Fibroblast of the aortic adventitia (primary cell): ENCODE results near the gene ACMSD. TPM values are rescaled to one million over a fixed set of nuclear protein-coding genes. Genes with fewer than 3 reads are reported as not detected.
A peak's percentile ranks its signal among the peaks of the same experiment; 100 is the strongest.
"Not testable (repeated sequence)": the region's sequence is repeated elsewhere in the genome, so short reads cannot be mapped to it uniquely, and the experiment has no call there.

Experiments used
- DNase-seq: peaks from one replicate; pipeline ENCODE4 v3.0.0-alpha.2; 2010; ENCODE audit warnings: low read depth
- H3K4me3 ChIP-seq: 2 replicates; pipeline ENCODE4 v1.5.1; 2011; ENCODE audit warnings: low read depth, mild to moderate bottlenecking, control low read depth, low read length, moderate library complexity
- CTCF ChIP-seq: IDR thresholded peaks from 2 replicates; pipeline ENCODE4 v1.5.1; 2011; ENCODE audit warnings: mild to moderate bottlenecking, low read length, control low read depth, inconsistent platforms; ENCODE audit not compliant: insufficient read depth
- total RNA-seq: library from RNA; depleted of rRNA; stranded (reverse); fragments of >200 nt; gene quantifications from 2 replicates; pipeline ENCODE4 v1.2.3, GENCODE V29; 2012; ENCODE audit warnings: low replicate concordance

The ACMSD gene
- total RNA-seq, 1 donor = not detected

DNA sequence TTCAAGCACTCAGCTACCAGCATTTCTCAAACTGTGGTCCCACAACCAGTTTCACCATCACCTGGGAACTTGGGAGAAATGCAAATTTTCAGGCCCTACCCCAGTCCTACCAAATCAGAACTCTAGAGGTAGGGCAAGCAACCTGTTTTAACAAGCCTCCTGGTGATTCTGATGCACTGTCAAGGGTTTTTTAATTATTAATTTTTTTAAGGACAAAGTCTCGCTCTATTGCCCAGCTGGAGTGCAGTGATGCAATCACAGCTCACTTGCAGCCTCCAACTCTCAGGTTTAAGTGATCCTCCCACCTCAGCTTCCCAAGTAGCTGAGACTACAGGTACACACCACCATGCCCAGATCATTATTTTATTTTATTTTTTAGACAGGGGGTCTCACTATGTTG is 7.8 kb downstream of the ACMSD start:
- no peak for TF ChIP-seq CTCF
- no peak overlapping the region for H3K4me3 ChIP-seq
- no peak for DNase-seq

GRCh38 chr2:134847582-134847981 is 9.2 kb downstream of the ACMSD start:
- not testable (repeated sequence) for H3K4me3 ChIP-seq, DNase-seq

GRCh38 chr2:134852518-134852917 is 14.1 kb downstream of the ACMSD start:
- no peak overlapping the region for H3K4me3 ChIP-seq
- DNase-seq = peak; percentile 5
- no peak for TF ChIP-seq CTCF

GRCh38 chr2:134855709-134856108 is 17.3 kb downstream of the ACMSD start:
- no peak overlapping the region for H3K4me3 ChIP-seq
- no peak for DNase-seq
- no peak for TF ChIP-seq CTCF

GRCh38 chr2:134858245-134858644 is 19.8 kb downstream of the ACMSD start:
- H3K4me3 ChIP-seq = no peak overlapping the region
- TF ChIP-seq CTCF = no peak
- DNase-seq = no peak

- DNase-seq = no peak
- no peak for TF ChIP-seq CTCF
- H3K4me3 ChIP-seq = no peak overlapping the region
Measured at GRCh38 chr2:134861173-134861572, 22.8 kb downstream of the ACMSD start.

DNA sequence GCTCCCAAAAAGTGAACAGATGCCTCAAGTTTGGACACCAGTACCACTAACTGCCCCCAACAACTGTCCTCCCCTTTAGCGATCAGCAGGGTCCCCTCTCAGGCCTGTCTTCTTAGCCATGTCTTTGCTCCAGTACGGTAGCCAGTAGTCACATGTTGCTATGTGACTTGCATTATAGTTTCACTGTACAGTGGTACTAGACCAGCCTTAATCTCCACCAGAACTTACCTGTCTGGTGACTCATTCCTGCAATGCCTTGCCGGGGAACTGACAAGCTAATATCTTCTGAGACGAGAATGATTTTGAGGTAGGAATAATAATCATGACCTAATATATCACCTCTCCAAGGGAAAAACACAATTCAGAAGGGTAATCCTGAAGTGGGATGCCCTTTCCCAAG is 23.7 kb downstream of the ACMSD start:
- no peak for TF ChIP-seq CTCF
- no peak for DNase-seq
- no peak overlapping the region for H3K4me3 ChIP-seq

DNA sequence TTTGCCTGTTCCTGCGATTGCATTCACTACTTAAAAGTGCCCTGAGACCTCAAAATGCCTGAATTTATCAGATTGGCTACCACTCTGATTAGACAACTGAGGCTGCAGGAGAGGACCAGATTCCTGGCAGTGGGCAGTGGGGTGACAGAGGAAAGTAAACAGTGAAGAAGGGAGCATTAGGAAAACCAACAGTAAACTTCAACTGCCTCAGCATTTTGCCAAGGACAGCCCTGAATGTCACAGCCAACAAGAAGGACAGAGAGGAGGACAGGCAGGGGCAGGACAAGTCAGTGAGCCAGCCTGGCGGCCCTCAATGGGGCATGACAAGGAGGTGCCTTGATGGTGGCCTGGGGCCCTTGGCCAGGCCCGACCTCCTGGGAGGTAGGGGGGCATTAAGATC is 24.3 kb downstream of the ACMSD start:
- DNase-seq = no peak
- H3K4me3 ChIP-seq = no peak overlapping the region
- TF ChIP-seq CTCF = no peak
